GM19468 (cell line): Measurements from ENCODE around the gene TNFRSF25.
"Not testable (repeated sequence)": the region's sequence is repeated elsewhere in the genome, so short reads cannot be mapped to it uniquely, and the experiment has no call there.

Experiments used
- ATAC-seq: cut with Tn5 transposase; IDR thresholded peaks from one replicate; pipeline ENCODE4 v1.9.1; 2021; ENCODE audit warnings: mild to moderate bottlenecking, moderate library complexity, moderate number of reproducible peaks; ENCODE audit not compliant: unreplicated experiment; ENCODE audit errors: extremely low read depth

The TNFRSF25 gene

DNA sequence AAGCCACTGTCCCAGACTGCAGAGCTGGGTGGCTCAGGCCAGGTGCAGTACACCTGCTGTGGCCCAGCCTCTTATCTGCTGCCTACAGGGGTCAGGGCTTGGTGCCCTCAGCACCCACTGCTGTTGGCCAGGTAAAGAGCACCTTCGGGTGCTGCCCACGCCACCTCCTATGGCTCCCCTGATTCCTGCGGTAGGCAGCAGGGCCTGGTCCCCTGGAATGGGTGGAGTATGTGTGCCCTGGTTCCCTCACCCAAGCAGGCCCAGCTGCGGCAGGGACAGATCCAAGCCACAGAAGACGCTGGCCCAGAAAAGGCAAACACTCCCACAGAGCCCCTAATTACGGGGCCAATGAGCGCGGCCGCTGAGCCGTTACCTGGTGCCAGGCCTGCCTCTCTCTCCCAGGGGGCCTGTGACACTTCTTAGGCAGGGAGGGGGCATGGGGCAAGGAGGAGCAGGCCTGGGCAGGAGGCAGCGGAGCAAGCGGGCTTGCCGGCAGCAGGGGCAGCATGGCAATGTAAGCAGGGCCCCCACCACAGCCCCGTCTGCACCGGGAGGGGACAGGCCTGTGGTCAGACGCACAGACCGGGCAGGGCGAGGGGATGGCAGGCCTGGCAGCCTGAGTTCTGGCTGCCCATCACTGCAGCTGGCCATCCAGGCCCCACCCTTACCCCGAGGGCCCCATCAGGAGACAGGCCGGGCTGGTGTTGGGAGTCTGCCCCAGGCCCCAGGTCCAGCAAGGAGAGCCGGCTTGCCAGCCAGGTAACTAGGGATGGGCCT lies 22.4 kb downstream of the TNFRSF25 start:
- no peak for ATAC-seq

DNA sequence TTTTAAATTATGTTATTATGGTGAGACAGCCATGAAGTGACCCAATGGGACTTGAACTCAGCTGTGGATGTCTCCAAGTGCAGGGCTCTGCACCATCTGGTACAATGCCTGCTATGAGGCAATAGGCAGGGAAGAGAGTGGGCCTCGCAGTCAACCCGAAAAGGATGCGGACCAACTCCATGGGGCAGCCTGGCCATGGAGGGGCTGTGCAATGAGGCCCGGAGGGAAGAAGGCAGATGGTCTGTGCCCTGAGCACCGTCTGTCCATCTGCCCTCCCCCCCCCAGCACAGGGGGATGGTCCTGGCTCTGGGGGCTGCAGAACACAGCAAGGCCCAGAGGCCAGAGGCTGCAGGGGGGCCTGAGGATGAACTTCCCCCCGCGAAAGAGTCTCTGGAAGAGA lies 24.4 kb downstream of the TNFRSF25 start:
- ATAC-seq: no peak

DNA sequence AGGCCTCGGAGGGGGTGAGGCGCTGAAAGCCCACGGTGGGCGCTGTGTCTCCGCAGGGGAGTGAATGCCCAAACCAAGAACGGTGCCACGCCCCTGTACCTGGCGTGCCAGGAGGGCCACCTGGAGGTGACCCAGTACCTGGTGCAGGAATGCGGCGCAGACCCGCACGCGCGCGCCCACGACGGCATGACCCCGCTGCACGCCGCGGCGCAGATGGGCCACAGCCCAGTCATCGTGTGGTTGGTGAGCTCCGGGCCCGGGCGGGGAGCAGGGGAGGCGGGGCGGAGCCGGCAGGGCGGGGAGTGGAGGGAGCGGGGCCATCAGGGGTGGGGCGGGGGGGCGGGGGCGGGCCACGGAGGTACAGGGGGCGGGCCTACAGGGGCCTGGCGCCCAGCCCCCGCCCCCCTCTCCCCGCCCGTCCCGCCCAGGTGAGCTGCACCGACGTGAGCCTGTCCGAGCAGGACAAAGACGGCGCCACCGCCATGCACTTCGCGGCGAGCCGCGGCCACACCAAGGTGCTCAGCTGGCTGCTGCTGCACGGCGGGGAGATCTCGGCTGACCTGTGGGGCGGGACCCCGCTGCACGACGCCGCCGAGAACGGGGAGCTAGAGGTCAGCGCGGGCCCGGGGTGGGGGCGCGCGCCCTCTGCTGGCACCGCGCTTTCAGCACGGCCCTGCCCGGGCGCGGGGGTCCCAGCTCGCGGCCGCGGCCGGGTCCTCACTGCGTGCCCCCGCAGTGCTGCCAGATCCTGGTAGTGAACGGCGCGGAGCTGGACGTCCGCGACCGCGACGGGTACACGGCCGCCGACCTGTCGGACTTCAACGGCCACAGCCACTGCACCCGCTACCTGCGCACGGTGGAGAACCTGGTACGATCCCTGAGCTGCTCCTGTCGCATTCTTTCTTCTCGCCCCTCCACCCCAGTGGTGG lies 25.5 kb downstream of the TNFRSF25 start:
- ATAC-seq: no peak

DNA sequence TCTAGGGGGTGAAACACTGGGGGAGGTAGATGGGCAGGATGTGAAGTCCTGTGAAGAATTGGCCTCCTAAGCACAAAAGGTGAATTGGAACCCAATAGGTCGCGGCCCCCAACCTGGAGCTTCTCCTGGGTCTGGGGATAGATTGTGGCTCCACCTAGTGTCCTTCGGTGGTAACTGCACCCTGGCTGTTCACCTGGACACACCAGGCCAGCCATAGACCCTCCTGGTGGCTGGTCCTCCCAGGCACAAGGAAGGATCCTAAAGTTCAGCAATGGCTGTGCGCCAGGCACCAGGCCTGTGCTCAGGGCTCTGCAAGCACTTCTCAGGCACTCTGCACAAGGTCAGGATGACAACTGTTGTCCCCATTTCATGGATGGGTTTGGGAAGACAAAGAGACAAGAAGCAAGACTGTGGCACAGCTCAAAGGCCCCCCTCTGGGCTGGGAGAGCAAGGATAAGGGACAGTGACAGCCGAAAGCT lies 27.9 kb downstream of the TNFRSF25 start:
- no peak for ATAC-seq

DNA sequence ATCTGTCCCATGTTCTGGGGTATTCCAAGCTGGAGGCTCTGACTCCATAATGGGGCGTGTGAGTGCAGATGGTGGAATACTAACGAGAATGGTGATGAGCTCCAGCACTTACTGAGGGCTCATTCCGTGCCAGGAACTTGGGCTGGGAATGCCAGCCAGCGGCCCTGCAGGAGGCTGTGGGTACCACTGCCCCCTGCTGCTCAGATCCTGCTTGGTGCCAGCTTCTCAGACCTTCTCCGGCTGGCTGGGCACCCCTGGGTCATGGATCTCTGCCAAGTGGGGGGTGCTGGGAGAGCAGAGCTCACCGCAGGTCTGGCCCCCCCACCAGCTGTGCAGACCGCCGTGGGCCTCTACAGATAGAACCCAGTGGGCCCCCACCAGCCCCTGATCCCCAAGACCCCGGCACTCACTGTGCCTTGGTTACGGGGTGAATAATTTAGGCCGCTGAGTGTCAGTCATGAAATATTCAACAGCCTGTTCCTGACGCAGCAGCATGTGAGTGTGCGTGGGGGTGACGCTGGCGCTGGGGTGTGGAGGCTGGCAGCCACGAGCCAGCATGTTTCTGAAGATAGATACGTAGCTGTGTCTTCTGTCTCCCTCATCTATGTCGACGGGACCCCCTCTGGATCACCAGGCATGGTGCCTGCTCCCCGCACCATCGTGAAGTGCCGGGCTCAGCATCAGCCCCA lies 28.8 kb downstream of the TNFRSF25 start:
- not testable (repeated sequence) for ATAC-seq

DNA sequence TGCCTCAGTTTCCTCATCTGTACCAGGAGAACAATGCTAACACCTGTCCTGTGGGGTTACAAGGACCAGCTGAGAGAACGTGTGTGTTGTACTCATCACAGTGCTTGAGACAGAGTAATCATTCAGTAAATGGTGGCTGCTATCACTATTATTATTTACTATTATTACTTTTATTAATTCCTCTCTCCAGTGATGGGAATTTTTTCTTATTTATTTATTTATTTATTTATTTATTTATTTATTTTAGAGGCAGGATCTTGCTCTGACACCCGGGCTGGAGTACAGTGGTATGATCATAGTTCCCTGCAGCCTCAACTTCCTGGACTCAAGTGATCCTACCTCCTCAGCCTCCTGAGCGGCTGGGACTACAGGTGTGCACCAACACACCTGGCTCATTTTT lies 29.7 kb downstream of the TNFRSF25 start:
- not testable (repeated sequence) for ATAC-seq

DNA sequence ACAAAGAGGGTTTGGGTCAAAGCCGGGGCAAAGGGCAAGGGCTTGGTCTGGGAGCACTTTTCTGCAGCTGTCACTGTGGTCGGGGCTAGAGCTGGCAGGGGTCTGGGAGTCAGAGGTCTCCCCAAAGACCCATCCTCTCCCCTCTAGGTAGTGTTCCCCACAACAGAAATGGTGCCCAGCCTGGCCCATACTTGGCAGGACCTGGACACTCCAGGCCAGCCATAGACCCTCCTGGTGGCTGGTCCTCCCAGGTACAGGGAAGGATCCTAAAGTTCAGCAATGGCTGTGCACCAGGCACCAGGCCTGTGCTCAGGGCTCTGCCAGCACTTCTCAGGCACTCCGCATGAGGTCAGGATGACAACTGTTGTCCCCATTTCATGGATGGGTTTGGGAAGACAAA lies 30.4 kb downstream of the TNFRSF25 start:
- no peak for ATAC-seq

DNA sequence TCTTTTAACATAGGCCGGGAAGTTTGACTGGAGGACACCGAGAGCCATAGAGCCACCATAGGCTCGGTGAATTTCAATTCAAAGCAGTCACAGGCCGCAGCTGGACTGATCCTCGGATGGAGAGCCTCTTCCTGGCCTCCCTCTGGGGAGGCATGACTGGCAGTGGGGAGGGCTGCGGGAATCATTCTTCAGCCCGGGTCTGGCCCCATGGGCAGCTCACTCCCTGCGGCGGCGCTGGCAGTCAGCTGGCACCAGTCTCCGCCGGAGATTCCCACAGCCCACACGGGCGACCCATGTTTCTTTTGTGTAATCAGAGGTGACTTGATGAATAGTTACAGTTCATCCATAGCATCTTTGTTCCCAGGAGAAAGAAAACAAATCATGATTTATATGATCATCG lies 30.8 kb downstream of the TNFRSF25 start:
- no peak for ATAC-seq

DNA sequence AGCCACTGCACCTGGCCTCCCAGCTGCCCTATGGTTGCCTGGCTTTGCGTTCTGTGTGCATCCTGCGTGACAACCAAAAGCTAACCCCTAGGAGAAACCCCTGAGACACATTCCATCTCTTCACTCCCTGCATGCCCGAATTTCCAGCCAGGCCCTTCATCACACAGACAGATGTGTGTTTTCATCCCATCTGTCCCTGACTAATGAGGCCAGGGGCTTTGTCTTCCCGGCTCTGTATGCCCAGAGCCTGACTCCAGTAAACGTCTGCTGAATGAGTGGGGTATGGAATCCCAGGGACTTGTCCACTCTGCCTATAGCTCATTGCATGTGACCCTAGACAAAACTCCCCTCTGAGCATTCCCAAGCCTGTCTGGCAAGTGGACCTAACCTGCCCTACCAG lies 31.8 kb downstream of the TNFRSF25 start:
- no peak for ATAC-seq

DNA sequence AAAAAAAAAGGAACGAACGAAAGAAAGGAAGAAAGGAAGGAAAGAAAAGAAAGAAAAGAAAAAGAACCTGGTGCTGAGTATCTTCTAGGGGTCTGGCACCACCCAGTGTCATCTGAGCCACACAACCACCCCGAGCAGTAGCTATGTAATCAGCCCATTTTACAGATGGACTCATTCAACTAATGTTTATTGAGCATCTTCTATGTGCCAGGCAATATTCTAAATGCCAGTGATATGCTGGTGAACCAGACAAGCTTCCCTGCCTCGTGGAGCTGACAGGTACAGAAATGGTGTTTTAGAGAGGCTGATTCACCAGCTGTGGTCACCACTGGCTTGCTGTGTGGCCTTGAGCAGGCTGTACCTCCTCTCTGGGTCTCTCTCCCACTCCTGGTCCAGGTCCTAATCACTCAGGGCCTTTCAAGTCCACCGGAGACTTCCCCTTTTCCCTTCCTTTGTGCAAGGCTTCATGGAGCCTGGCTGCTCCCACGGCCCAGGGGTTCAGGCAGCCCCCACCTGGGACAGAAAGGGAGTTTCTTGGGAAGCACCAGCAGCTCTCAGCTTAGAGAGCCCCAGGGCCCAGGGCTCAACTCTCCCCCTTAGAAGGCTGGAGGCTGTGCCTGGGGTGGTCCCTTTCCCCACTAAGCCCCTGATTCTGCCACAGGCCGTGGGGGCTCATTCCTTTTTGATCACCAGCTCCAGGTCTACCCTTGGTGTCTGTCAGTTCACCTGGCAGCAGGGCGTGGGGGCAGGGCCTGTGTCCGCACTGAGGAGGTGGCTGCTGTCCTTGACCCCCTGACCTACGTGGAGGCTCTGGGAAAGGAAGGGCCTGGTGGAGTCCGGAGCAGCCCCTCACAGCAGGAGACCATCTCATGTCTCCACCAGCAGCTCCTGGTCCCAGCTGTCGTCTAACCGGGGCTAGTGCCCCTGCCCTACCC lies 34.1 kb downstream of the TNFRSF25 start:
- ATAC-seq: not testable (repeated sequence)

DNA sequence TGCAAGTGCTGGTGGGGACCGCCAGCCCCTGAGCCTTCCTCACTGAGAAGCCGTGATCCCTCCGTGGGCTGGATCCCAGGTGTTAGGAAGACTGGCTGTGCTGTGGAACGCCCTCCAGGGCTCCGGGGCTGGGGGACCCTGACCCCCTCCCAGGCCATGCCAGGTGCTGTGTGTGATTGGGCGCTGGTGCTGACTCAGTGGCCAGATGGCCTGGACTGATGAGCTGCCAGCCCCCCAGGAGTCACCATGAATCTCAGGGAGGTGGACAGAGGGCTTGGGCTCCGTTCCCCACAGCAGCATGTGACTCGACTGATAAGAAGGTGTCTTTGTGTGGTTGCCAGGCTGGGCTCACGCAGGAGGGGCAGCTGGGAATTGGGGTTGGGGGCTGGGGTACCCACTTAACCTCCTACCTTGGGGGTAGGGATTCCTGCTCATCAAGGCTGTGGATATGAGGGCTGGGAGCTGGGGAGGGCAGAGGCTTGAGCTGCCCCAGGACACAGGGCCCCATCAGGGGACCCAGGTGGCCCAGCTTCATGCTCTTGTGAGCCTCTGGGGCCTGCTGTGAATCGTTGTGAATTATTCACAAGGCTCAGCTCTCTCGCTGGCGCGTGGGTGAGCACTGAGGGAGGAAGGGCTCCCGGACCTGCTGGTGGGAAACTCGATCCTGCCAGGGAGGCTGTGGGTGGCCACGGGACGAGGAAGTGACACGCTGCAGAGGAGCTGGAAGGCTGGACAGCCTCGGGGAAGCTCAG lies 36.1 kb downstream of the TNFRSF25 start:
- not testable (repeated sequence) for ATAC-seq

DNA sequence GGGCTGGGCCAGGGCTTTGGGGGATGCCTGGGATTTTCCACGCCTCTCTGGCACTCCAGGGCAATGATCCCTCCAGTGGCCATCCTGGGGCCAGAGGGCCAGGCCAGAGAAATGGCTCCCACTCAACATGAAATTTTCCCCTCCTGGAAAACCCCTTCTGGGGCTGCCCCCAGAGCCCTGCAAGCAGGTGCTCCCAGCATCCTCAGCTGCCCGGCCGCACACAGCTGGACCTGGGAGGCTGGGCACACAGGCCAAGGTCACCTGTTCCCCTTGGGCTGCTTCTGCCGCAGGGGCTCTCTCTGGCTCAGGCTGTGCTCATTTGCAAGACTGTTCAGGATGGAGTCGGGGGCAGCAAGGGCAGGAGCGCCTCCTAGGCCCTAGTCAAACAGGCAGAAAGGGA lies 37.5 kb downstream of the TNFRSF25 start:
- ATAC-seq: not testable (repeated sequence)

DNA sequence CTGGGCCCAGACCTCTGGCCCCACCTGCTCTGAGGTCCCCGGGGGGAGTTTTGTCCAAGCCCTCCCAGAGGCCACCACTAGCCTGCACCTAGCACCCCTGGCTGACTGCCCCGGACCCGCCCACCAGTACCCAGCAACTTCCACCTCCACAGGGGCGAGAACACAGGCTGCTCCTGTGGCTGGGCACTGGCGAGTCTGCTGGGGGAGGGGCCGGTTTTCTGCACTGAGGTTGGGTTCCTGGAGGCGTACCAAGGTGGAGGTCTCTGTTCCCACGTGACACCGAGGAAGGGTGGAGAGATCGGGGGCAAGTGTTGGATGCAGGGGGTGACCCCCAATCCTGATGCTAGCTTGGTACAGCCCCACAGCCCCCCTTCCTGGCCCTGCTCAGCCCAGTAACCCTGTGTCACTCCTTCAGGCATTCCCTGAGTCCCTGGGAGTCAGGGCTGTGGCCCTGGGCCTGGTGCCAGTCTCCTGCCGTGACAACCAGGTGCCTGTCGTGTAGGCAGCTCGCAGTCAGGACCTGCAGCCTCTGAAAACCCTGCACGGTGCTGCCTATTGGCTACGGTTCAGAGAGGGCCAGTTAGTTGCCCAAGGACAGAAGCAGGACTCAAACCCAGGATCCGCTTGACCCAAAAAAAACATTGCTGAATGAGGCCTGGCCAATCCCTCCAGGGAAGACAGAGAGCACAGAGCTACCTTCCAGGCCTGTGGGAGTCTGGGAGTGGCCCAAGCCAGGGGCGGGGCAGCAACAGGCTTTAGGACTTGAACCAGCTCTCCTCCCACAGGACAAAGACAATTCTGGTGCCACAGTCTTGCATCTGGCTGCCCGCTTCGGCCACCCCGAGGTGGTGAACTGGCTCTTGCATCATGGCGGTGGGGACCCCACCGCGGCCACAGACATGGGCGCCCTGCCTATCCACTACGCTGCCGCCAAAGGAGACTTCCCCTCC lies 38.3 kb downstream of the TNFRSF25 start:
- ATAC-seq: no peak

DNA sequence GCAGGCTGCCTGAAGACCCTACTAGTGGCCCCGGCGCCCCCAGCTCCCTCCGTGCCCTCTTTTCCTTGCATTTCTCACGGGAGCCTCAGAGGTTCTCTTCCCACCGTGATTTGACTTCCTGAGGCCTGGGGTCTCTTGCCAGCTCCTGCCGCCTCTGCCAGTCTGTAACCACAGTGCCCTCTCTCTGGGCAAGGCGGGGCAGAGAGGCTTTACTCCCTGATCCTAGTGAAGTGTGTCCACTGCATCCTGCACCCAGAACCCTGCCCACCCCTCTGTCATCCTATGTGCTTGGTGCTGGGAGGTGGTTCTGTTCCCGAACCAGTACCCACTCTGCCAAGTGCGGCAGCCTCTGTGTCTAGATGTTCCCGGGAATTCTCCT lies 39.0 kb downstream of the TNFRSF25 start:
- no peak for ATAC-seq

DNA sequence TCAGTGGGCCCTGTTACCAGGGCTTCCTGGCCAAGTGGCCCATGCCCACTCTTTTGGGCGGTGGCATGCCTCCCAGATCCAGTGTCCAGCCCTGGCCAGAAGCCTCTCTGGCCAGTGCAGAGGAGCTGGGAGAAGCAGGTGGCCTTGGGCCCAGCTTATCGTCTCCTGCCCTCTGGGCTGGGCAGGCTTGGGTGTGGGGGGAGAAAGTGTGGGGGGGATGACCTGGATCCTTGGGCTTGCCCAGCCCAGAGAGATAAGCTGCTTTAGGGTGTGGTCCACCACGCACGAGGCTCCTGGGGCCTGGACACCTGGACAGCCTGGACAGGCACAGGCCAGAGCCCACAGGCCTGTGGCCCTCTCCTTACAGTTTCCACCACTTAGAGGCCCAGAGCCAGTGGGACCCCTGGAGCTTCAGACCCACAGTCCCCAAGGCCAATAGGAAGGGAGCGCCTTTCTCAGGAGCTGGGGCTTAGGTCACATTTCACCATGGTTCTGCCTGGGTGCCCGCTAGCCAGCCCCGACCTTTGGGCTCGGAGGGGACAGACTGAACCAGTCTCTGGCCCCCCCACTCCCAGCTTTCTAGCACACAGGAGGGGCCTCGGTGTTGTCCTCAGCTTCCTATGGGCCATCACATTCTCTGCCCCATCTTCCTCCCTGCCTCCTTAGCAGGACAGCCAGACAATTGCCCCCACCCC lies 39.5 kb downstream of the TNFRSF25 start:
- no peak for ATAC-seq

DNA sequence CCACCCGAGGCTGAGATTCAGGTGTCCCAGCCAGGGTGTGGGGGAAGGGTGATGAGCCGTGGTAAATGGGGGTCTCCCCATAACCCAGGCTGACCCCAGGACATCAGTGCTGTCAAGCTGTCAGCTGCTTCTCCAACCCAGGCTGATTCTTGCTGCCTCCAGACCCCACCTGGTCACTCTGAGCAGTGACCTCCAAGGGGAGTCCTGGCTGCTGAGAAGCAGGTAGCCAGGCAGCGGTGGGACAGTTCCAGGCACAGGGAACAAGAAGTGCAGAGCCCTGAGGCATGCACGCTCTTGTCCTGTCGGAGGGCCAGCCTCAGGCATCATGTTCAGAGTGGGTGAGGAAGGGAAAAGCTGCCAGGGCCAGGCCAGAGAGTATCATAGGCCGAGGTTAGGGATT lies 40.3 kb downstream of the TNFRSF25 start:
- no peak for ATAC-seq
